CD14-positive monocyte (primary cell): ENCODE data around the gene DVL2. TPM values are rescaled to one million over a fixed set of nuclear protein-coding genes. Genes with fewer than 3 reads are reported as not detected.
A peak's percentile ranks its signal among the peaks of the same experiment; 100 is the strongest.

ENCODE experiments used
- DNase-seq, 3 donors: peaks; one replicate each; pipeline ENCODE4 v3.0.0-alpha.2; 2011 to 2022
- H2AFZ ChIP-seq: 2 replicates; pipeline ENCODE4 v1.6.0; 2012; ENCODE audit warnings: mild to moderate bottlenecking, low read depth, low read length, inconsistent platforms; ENCODE audit not compliant: insufficient read depth, poor library complexity, severe bottlenecking
- H3K27ac ChIP-seq, 2 donors: 1 replicate in 1 of 2; 2 replicates in 1 of 2; pipeline ENCODE4 v1.5.1; 2012 to 2013; ENCODE audit warnings: low read length in 2 of 2, control low read depth in 1 of 2, inconsistent platforms in 1 of 2, low read depth in 1 of 2, mild to moderate bottlenecking in 1 of 2
- H3K27me3 ChIP-seq, 2 donors: one replicate each; pipeline versions ENCODE4 v1.6.0 to v1.6.1; 2011 to 2013; ENCODE audit warnings: low read length in 2 of 2; ENCODE audit not compliant: control insufficient read depth in 2 of 2, insufficient read depth in 2 of 2
- H3K36me3 ChIP-seq, 2 donors: replicated peaks in 1 of 2; 1 replicate in 1 of 2; 2 replicates in 1 of 2; pipeline versions ENCODE4 v1.5.1 to v1.6.1; 2012 to 2013; ENCODE audit warnings: low read length in 2 of 2, control low read depth in 1 of 2, inconsistent platforms in 1 of 2, mild to moderate bottlenecking in 1 of 2; ENCODE audit not compliant: insufficient read depth in 2 of 2, control insufficient read depth in 1 of 2
- H3K4me1 ChIP-seq, 2 donors: 1 replicate in 1 of 2; 2 replicates in 1 of 2; pipeline versions ENCODE4 v1.5.1 to v1.6.1; 2012 to 2013; ENCODE audit warnings: low read length in 2 of 2, control low read depth in 1 of 2, inconsistent platforms in 1 of 2, mild to moderate bottlenecking in 1 of 2, moderate library complexity in 1 of 2; ENCODE audit not compliant: insufficient read depth in 2 of 2, control insufficient read depth in 1 of 2
- H3K4me2 ChIP-seq: replicated peaks from 2 replicates; pipeline ENCODE3; 2012; ENCODE audit warnings: low read length, moderate library complexity, mild to moderate bottlenecking; ENCODE audit not compliant: poor library complexity, severe bottlenecking; ENCODE audit errors: extremely low read depth
- H3K4me3 ChIP-seq, 3 experiments: fragments of 200-600 bp in 1 of 3; sonication (generic) in 1 of 3; replicated peaks in 1 of 3; 1 replicate in 2 of 3; 2 replicates in 1 of 3; pipeline ENCODE4 v1.5.1; 2011 to 2013; ENCODE audit warnings: low read length in 3 of 3, mild to moderate bottlenecking in 3 of 3, control low read depth in 2 of 3, low read depth in 2 of 3, inconsistent platforms in 1 of 3, moderate library complexity in 1 of 3
- H3K79me2 ChIP-seq: 2 replicates; pipeline ENCODE4 v1.6.0; 2012; ENCODE audit warnings: mild to moderate bottlenecking, control low read depth, inconsistent platforms, low read length, moderate library complexity; ENCODE audit not compliant: insufficient read depth
- H3K9ac ChIP-seq: 2 replicates; pipeline ENCODE4 v1.6.0; 2017; ENCODE audit warnings: low read length, mild to moderate bottlenecking; ENCODE audit not compliant: insufficient read depth, poor library complexity, severe bottlenecking
- H3K9me3 ChIP-seq, 2 donors: replicated peaks in 1 of 2; 1 replicate in 1 of 2; 2 replicates in 1 of 2; pipeline versions ENCODE4 v1.5.1 to v1.6.1; 2012 to 2013; ENCODE audit warnings: low read length in 2 of 2, control low read depth in 1 of 2; ENCODE audit not compliant: control insufficient read depth in 1 of 2, insufficient read depth in 1 of 2
- H4K20me1 ChIP-seq: 2 replicates; pipeline ENCODE4 v1.6.0; 2012; ENCODE audit warnings: mild to moderate bottlenecking, low read length, control low read depth, moderate library complexity; ENCODE audit not compliant: insufficient read depth
- H3K27ac Mint-ChIP-seq, 7 donors: one replicate each; pipeline ENCODE4 v1.8.0; 2020; ENCODE audit warnings: mild to moderate bottlenecking in 7 of 7, mixed read lengths in 7 of 7, moderate library complexity in 6 of 7, inconsistent platforms in 2 of 7
- H3K27me3 Mint-ChIP-seq, 3 donors: one replicate each; pipeline ENCODE4 v1.8.0; 2021 to 2022; ENCODE audit warnings: low read depth in 3 of 3, mild to moderate bottlenecking in 3 of 3, mixed read lengths in 3 of 3, moderate library complexity in 3 of 3, inconsistent platforms in 1 of 3
- H3K36me3 Mint-ChIP-seq, 2 donors: one replicate each; pipeline ENCODE4 v1.8.0; 2020; ENCODE audit warnings: mixed read lengths in 2 of 2, inconsistent platforms in 1 of 2, mild to moderate bottlenecking in 1 of 2
- H3K4me1 Mint-ChIP-seq: one replicate; pipeline ENCODE4 v1.8.0; 2020; ENCODE audit warnings: mild to moderate bottlenecking, mixed read lengths
- H3K4me3 Mint-ChIP-seq, 2 donors: one replicate each; pipeline ENCODE4 v1.8.0; 2020; ENCODE audit warnings: mild to moderate bottlenecking in 2 of 2, mixed read lengths in 2 of 2, moderate library complexity in 1 of 2
- H3K9me3 Mint-ChIP-seq, 7 donors: one replicate each; pipeline ENCODE4 v1.8.0; 2020 to 2022; ENCODE audit warnings: mixed read lengths in 7 of 7, mild to moderate bottlenecking in 6 of 7, moderate library complexity in 6 of 7, inconsistent platforms in 2 of 7
- CTCF ChIP-seq: fragments of 200-600 bp; IDR thresholded peaks from one replicate; pipeline ENCODE4 v1.8.0; 2022; ENCODE audit warnings: antibody characterized with exemption, mild to moderate bottlenecking
- WGBS: methylation state at CpG from one replicate; pipeline ENCODE4 v1.1.5; 2013; ENCODE audit warnings: missing lambda C conversion rate; ENCODE audit not compliant: insufficient coverage; 5-methylcytosine and 5-hydroxymethylcytosine counted together
- intact Hi-C, 2 donors: fragments of 100-400 bp; cut with micrococcal nuclease; formaldehyde crosslinking; loops; one replicate each; pipeline versions ENCODE4 v1.15.0 to v1.15.1; 2023
- polyA plus RNA-seq, 3 donors: library from polyadenylated mRNA; depleted of rRNA in 1 of 3; unstranded in 2 of 3; stranded (reverse) in 1 of 3; fragments of 300-500 nt in 2 of 3; fragments of >200 nt in 1 of 3; fragmentation: Illumina TruSeq in 2 of 3; gene quantifications; 1 replicate in 2 of 3; 2 replicates in 1 of 3; pipeline ENCODE4 v1.2.3, GENCODE V29; 2012 to 2021

DVL2 gene
- polyA plus RNA-seq, 3 donors, result 6.7 to 7.8 (median 7.0) TPM

GRCh38 chr17:7260651-7261378, 26.5 kb upstream of the DVL2 start:
- Histone ChIP-seq H2AFZ (peak overlapping the region; percentile 84), H3K4me3 (peak overlapping the region; percentile 8 to 81 (median 36)), H3K9me3 (peaks cover 0 to 7% of the 10 kb centered on the region in 2 donors), H3K79me2 (no peaks in the 10 kb centered on the region), H4K20me1 (no peaks in the 10 kb centered on the region), H3K4me1 (peaks cover 31 to 45% of the 10 kb centered on the region in 2 donors), H3K27me3 (peaks cover 20 to 37% of the 10 kb centered on the region in 2 donors), H3K4me2 (peak overlapping the region; percentile 97), H3K27ac (no peak overlapping the region), H3K36me3 (peaks cover 15 to 36% of the 10 kb centered on the region in 2 donors), H3K9ac (peak overlapping the region; percentile 60)
- H3K36me3 Mint-ChIP-seq, result peaks cover 30 to 44% of the 10 kb centered on the region in 2 donors
- peak overlapping the region; percentile 76 to 87 for H3K4me3 Mint-ChIP-seq
- peaks cover 36 to 61% (median 56%) of the 10 kb centered on the region in 3 donors for H3K27me3 Mint-ChIP-seq
- no peak for TF ChIP-seq CTCF
- DNase-seq, result no peak
- peaks cover 38% of the 10 kb centered on the region for H3K4me1 Mint-ChIP-seq
- no peak overlapping the region for H3K27ac Mint-ChIP-seq
- intact Hi-C loops, result no loop called here
- 10% methylated on average over 54 of the region's 54 CpGs for WGBS
- H3K9me3 Mint-ChIP-seq, result peaks cover 0 to 12% (median 9%) of the 10 kb centered on the region in 7 donors

GRCh38 chr17:7260151-7260550, 25.8 kb upstream of the DVL2 start:
- H3K27ac ChIP-seq, result no peak overlapping the region
- Mint-ChIP-seq H3K27ac (peak overlapping the region in 1 of 7 donors; percentile 37), H3K27me3 (peaks cover 32 to 55% (median 51%) of the 10 kb centered on the region in 3 donors), H3K4me1 (peaks cover 38% of the 10 kb centered on the region), H3K9me3 (peaks cover 0 to 12% (median 9%) of the 10 kb centered on the region in 7 donors), H3K36me3 (peaks cover 32 to 50% of the 10 kb centered on the region in 2 donors), H3K4me3 (peak overlapping the region in 1 of 2 donors; percentile 87)
- intact Hi-C loops, result no loop called here
- peak overlapping the region; percentile 84 for H2AFZ ChIP-seq
- H3K4me2 ChIP-seq, result no peak overlapping the region
- peaks cover 20 to 35% of the 10 kb centered on the region in 2 donors for H3K27me3 ChIP-seq
- no peak for DNase-seq
- WGBS, result 71% methylated on average over 2 of the region's 4 CpGs
- H3K4me1 ChIP-seq, result peaks cover 31 to 45% of the 10 kb centered on the region in 2 donors
- no peak overlapping the region for H3K4me3 ChIP-seq
- H3K79me2 ChIP-seq, result no peaks in the 10 kb centered on the region
- peaks cover 17 to 42% of the 10 kb centered on the region in 2 donors for H3K36me3 ChIP-seq
- H4K20me1 ChIP-seq, result no peaks in the 10 kb centered on the region
- no peak overlapping the region for H3K9ac ChIP-seq
- no peak for TF ChIP-seq CTCF
- H3K9me3 ChIP-seq, result peaks cover 0 to 7% of the 10 kb centered on the region in 2 donors
